Upper lobe of left lung (tissue), 4 donors: ENCODE measurements around the gene CSNK1D.

Experiments used
- CTCF ChIP-seq, 6 experiments: fragments of 450-650 bp in 4 of 6; fragments of 200-600 bp in 2 of 6; sonication (generic) in 2 of 6; IDR thresholded peaks; one replicate each; pipeline ENCODE4 v1.5.1; 2016 to 2019; ENCODE audit warnings: antibody characterized with exemption in 6 of 6
- EP300 ChIP-seq, 4 donors: sonication (generic); formaldehyde crosslinking; IDR thresholded peaks; one replicate each; pipeline ENCODE4 v1.5.1; 2017; ENCODE audit warnings: antibody characterized with exemption in 4 of 4, control low read depth in 2 of 4
- POLR2A ChIP-seq, 4 donors: fragments of 450-650 bp; IDR thresholded peaks; one replicate each; pipeline ENCODE4 v1.5.1; 2016 to 2017; ENCODE audit warnings: antibody characterized with exemption in 4 of 4, mild to moderate bottlenecking in 2 of 4
- POLR2AphosphoS5 ChIP-seq, 2 donors: sonication (generic); formaldehyde crosslinking; IDR thresholded peaks; one replicate each; pipeline ENCODE4 v1.5.1; 2017; ENCODE audit warnings: antibody characterized with exemption in 2 of 2

- no peak for TF ChIP-seq CTCF (IDR thresholded peaks at IDR 0.05)
- TF ChIP-seq POLR2A (IDR thresholded peaks at IDR 0.05): no peak
- TF ChIP-seq POLR2AphosphoS5 (IDR thresholded peaks at IDR 0.05): no peak
- TF ChIP-seq EP300 (IDR thresholded peaks at IDR 0.05): no peak
Measured at GRCh38 chr17:82310877-82311276, 37.4 kb upstream of the CSNK1D start.
